ENCODE results near the gene PNLDC1.

GRCh38 chr6:159790149-159790955 lies 9.7 kb upstream of the PNLDC1 start, which contains the start of gene MRPL18:
- no peak for TF ChIP-seq ZNF165 (CRISPR knock-in tag; IDR thresholded peaks at IDR 0.05; ENCODE audit: borderline replicate concordance)
- TF ChIP-seq CTCF (IDR thresholded peaks at IDR 0.05 in 2 of 3, conservative IDR thresholded peaks at IDR 0.05 in 1 of 3; ENCODE audit: insufficient read depth in 2 of 3, low read depth in 1 of 3, low read length in 3 of 3): 0 out of 6 replicates have a peak, but pooled peaks of 1 of the 3 experiments have one; percentile 6
- 0 out of 2 replicates have a peak, but pooled peaks have one; percentile 31 for TF ChIP-seq CBX1 (IDR thresholded peaks at IDR 0.05; ENCODE audit: low read depth)
- TF ChIP-seq KLF6 (CRISPR knock-in tag; IDR thresholded peaks at IDR 0.05; ENCODE audit: borderline replicate concordance): 0 out of 2 replicates have a peak, but pooled peaks have one; percentile 3
- TF ChIP-seq ZFP30 (CRISPR knock-in tag; IDR thresholded peaks at IDR 0.05; ENCODE audit: borderline replicate concordance): no peak
- no peak for TF ChIP-seq TGIF2 (CRISPR knock-in tag; IDR thresholded peaks at IDR 0.05)
- TF ChIP-seq SETDB1 (IDR thresholded peaks at IDR 0.05; ENCODE audit: low read length): no peak
